C4-2B (cell line): ENCODE data around the gene CHST11.

Experiments
- H3K27ac ChIP-seq: fragments of 450-650 bp; 2 replicates; pipeline ENCODE4 v1.5.1; 2017
- ZFX ChIP-seq: fragments of 450-650 bp; IDR thresholded peaks from 2 replicates; pipeline ENCODE4 v1.6.1; 2017
- TF ChIP-seq, protein P1 (sequence below): fragments of 450-650 bp; conservative IDR thresholded peaks from 2 replicates; pipeline ENCODE4 v1.5.1; 2017; ENCODE audit warnings: mild to moderate bottlenecking

CHST11 gene

DNA sequence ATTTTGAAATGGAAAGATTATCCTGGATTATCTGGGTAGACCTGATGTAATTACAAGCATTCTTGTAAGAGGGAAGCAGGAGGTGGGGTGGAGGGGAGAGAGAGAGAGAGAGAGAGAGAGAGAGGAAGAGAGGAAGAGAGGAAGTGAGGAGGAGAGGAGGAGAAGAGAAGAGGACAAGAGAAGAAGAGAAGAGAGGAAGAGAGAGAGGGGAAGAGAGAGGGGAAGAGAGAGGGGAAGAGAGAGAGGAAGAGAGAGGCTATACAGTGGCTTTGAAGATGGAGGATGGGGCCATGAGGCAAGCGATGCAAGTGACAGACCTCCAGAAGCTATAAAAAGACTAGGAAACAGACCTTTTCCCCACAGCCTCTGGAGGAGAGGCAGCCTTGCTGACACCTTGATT, 13.7 kb upstream of the CHST11 start:
- H3K27ac ChIP-seq, result no peak overlapping the region
- no peak for TF ChIP-seq ZFX
- TF ChIP-seq, protein P1, sequence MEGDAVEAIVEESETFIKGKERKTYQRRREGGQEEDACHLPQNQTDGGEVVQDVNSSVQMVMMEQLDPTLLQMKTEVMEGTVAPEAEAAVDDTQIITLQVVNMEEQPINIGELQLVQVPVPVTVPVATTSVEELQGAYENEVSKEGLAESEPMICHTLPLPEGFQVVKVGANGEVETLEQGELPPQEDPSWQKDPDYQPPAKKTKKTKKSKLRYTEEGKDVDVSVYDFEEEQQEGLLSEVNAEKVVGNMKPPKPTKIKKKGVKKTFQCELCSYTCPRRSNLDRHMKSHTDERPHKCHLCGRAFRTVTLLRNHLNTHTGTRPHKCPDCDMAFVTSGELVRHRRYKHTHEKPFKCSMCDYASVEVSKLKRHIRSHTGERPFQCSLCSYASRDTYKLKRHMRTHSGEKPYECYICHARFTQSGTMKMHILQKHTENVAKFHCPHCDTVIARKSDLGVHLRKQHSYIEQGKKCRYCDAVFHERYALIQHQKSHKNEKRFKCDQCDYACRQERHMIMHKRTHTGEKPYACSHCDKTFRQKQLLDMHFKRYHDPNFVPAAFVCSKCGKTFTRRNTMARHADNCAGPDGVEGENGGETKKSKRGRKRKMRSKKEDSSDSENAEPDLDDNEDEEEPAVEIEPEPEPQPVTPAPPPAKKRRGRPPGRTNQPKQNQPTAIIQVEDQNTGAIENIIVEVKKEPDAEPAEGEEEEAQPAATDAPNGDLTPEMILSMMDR, result no peak

DNA sequence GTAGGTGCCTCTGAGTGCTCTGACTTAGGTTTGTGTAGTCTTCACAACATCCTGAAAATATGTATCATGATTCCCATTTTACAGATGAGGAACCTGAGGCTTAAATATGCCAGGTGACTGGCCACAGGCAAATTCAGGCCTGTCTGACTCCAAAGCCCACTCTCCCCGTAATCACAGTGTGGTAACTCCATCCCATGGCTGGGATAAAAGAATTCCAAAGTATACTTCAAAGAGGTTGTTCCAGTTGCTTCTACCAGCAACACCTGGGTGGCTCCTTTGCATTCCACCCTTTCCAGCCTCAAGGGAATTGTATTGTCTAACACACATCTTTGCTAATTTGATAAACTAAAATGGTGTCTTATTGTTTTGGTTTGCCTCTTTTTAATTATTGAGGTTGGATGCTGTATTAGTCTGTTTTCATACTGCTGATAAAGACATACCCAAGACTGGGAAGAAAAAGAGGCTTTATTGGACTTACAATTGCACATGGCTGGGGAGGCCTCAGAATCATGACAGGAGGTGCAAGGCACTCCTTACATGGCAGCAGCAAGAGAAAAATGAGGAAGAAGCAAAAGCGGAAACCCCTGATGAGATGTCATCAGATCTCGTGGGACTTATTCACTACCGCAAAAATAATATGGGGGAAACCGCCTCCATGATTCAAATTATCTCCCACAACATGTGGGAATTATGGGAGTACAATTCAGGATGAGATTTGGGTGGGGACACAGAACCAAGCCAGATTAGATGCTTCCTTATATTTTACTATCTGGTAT, 9.9 kb upstream of the CHST11 start:
- no peak for TF ChIP-seq ZFX
- TF ChIP-seq, protein P1, result no peak

DNA sequence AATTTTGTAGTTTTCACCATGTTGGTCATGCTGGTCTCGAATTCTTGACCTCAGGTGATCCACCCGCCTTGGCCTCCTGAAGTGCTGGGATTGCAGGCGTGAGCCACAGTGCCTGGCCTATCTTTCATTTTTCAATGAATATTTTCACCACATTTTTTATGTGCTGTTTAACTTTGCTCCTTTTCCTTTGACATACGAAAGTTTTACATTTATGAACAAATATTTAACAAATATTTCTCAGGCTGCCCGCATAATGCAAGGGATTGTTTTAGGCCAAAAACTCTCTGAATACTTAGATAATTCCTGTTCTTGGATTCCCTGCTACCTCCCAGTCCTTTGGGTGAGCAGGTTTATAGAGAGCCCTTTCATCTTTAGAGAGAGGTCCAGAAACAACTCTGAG, 8.7 kb upstream of the CHST11 start:
- H3K27ac ChIP-seq, result no peak overlapping the region
- no peak for TF ChIP-seq ZFX
- TF ChIP-seq, protein P1, result no peak

More for the DNA sequence above, 9.9 kb upstream of the CHST11 start:
- H3K27ac ChIP-seq, result no peak overlapping the region

DNA sequence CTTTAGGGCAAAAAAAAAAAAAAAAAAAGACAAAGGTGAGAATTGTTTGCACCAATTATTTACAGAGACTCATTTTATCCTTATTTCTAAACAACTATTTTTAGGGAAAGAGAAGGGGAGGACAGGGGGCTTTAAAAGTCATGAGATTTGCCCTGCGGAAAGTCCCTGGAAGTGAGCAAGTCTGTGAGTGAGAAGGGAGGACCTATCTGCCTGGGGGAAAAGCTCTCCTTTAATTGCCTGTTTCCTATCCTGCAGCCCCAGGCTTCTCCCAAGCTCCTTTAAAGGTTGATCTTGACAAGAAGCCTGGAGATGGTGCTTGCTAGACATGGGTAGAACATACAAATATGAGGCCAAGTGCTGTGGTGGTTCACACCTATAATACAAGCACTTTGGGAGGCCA, 8.3 kb upstream of the CHST11 start:
- H3K27ac ChIP-seq, result no peak overlapping the region
- TF ChIP-seq, protein P1, result no peak
- no peak for TF ChIP-seq ZFX

DNA sequence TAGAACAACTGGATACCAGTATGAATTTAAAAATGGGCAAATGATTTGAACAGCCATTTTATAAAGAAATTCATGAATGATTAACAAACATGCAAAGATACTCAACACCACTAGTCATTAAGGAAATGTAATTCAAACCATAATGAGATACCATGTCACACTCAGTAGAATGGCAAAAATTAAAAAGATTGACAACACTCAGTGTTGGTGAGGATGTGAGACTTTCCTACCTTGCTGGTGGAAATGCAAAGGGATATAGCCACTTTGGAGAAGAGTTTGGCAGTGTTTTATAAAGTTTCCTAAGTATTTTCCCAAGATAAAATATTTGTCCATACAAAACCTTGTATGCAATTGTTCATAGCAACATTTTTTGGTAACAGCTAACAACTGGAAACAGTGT, 6.0 kb upstream of the CHST11 start:
- TF ChIP-seq, protein P1, result no peak
- no peak for TF ChIP-seq ZFX
- H3K27ac ChIP-seq, result no peak overlapping the region

DNA sequence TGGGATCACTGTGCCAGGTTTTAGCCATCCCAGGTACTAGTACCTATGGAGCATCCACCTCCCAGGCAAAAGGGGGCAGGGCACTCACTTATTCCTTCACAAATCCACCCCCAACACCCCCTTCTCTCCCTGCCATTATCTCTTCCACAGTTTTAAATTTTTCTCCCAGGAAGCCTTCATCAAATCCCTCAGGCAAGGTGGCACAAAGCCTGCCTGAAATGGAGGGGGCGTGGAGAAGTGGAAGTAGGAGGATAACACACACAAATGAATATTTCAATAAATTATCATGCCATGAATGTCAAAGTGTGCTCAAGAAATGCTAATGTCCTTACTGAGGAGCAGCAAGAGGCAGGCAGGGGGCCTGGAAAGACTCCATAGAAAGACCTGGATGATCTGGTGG, 4.7 kb upstream of the CHST11 start:
- no peak overlapping the region for H3K27ac ChIP-seq
- TF ChIP-seq, protein P1, result no peak
- no peak for TF ChIP-seq ZFX

DNA sequence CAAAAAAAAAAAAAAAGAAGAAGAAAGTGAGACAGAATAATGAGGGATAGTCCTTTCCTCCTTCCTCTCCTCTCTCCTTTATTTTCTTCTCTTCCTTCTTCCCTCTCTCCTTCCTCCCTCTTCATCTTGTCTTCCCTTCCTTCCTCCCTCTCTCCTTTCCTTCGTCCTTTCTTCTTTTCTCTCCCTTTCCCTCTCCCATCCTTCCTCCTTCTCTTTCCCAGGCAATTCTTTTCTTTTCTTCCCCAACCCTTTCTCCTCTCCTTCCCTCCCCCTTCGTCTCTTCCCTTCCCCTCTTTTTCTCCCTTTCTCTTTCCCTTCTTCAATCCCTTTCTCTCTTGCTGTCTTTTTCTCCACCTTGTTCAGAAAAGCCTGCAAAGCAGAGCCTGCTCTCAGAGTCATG, 3.6 kb upstream of the CHST11 start:
- TF ChIP-seq, protein P1, result no peak
- no peak for TF ChIP-seq ZFX
- H3K27ac ChIP-seq, result no peak overlapping the region
